Stomach (tissue), 4 donors: ENCODE measurements around the gene ARHGAP24.

Source experiments
- CTCF ChIP-seq, 7 experiments: fragments of 450-650 bp in 4 of 7; fragments of 200-600 bp in 3 of 7; sonication (generic) in 3 of 7; IDR thresholded peaks; one replicate each; pipeline ENCODE4 v1.5.1; 2016 to 2019; ENCODE audit warnings: antibody characterized with exemption in 7 of 7, control low read depth in 2 of 7, mild to moderate bottlenecking in 1 of 7
- EP300 ChIP-seq: sonication (generic); formaldehyde crosslinking; IDR thresholded peaks from one replicate; pipeline ENCODE4 v1.6.1; 2017; ENCODE audit warnings: antibody characterized with exemption
- POLR2A ChIP-seq, 4 donors: fragments of 450-650 bp; IDR thresholded peaks; one replicate each; pipeline ENCODE4 v1.6.1; 2016; ENCODE audit warnings: antibody characterized with exemption in 4 of 4, control low read depth in 2 of 4, mild to moderate bottlenecking in 1 of 4, moderate library complexity in 1 of 4

GRCh38 chr4:85686398-85686797, 211.4 kb downstream of the ARHGAP24 start:
- TF ChIP-seq CTCF (IDR thresholded peaks at IDR 0.05) (no peak), EP300 (no peak), POLR2A (IDR thresholded peaks at IDR 0.05) (no peak)
